ENCODE data around the gene PTPRT. TPM values are rescaled to one million over a fixed set of nuclear protein-coding genes. Genes with fewer than 3 reads are reported as not detected.

The PTPRT gene
- total and polyA plus RNA-seq, 2 of the 13 experiments (the other 11 are each of a cell fraction or from before 2014, with no cell fraction given), result under 0.01 to 0.09 TPM

- POLR2A ChIA-PET, result no interaction called here
- in situ Hi-C loops (cut with HindIII; ENCODE audit: extremely low pct_ligation_motif_present, low pct_unique_long_range_greater_than_20kb), result no loop called here
These were observed 624.3 kb downstream of the PTPRT start for GRCh38 chr20:42565235-42565995.

More at GRCh38 chr20:42565235-42565995, 624.3 kb downstream of the PTPRT start:
- Histone ChIP-seq H3K4me1 (ENCODE audit: insufficient read depth, low read length) (no peaks in the 10 kb centered on the region), H3K9ac (ENCODE audit: insufficient read depth, low read depth, low read length) (no peak overlapping the region), H3K9me3 (ENCODE audit: low read length) (peaks cover 14% of the 10 kb centered on the region), H3K4me2 (ENCODE audit: low read depth, low read length) (no peak overlapping the region), H3K27ac (ENCODE audit: extremely low read length, insufficient read depth, low read length) (no peak overlapping the region), H3K36me3 (replicated peaks in 1 of 2; ENCODE audit: control insufficient read depth in 1 of 2, insufficient read depth in 2 of 2, low read length in 2 of 2) (no peaks in the 10 kb centered on the region), H2AFZ (ENCODE audit: low read length) (no peak overlapping the region), H4K20me1 (ENCODE audit: insufficient read depth, low read length) (no peaks in the 10 kb centered on the region), H3K4me3 (replicated peaks in 1 of 3; ENCODE audit: insufficient read depth in 1 of 3, low read depth in 2 of 3, low read length in 3 of 3) (no peak overlapping the region), H3K79me2 (ENCODE audit: insufficient read depth, low read length) (no peaks in the 10 kb centered on the region), H3K27me3 (ENCODE audit: control insufficient read depth in 1 of 2, insufficient read depth in 2 of 2, low read length in 2 of 2) (no peaks in the 10 kb centered on the region)
- FAIRE-seq (no peak), DNase-seq (ENCODE audit: low spot score) (no peak), ATAC-seq (no peak)
- no peak for TF ChIP-seq REL (CRISPR knock-in tag; conservative IDR thresholded peaks at IDR 0.05)
- TF ChIP-seq ZNF44 (CRISPR knock-in tag; IDR thresholded peaks at IDR 0.05), result no peak
- TF ChIP-seq SATB2 (CRISPR knock-in tag; IDR thresholded peaks at IDR 0.05), result no peak
- TF ChIP-seq ZNF629 (CRISPR knock-in tag; conservative IDR thresholded peaks at IDR 0.05), result no peak
- TF ChIP-seq HIVEP1 (CRISPR knock-in tag; IDR thresholded peaks at IDR 0.05), result no peak
- TF ChIP-seq KLF13 (CRISPR knock-in tag; IDR thresholded peaks at IDR 0.05), result no peak
- no peak for TF ChIP-seq ZNF430 (CRISPR knock-in tag; IDR thresholded peaks at IDR 0.05)
- TF ChIP-seq NFE2L2 (IDR thresholded peaks at IDR 0.05; ENCODE audit: low read length), result no peak
- no peak for TF ChIP-seq PHF8 (CRISPR knock-in tag; IDR thresholded peaks at IDR 0.05)
- TF ChIP-seq ZNF503 (CRISPR knock-in tag; IDR thresholded peaks at IDR 0.05), result no peak
- TF ChIP-seq SRSF4 (IDR thresholded peaks at IDR 0.05; ENCODE audit: low read depth, low read length, poor library complexity, severe bottlenecking), result no peak
- TF ChIP-seq MLLT10 (CRISPR knock-in tag; IDR thresholded peaks at IDR 0.05), result no peak
- no peak for TF ChIP-seq MBNL3 (CRISPR knock-in tag; conservative IDR thresholded peaks at IDR 0.05)
- TF ChIP-seq KAT8 (CRISPR knock-in tag; IDR thresholded peaks at IDR 0.05), result no peak
- TF ChIP-seq SYNCRIP (IDR thresholded peaks at IDR 0.05; ENCODE audit: insufficient read depth, low read depth, low read length), result no peak
- TF ChIP-seq CBX1 (IDR thresholded peaks at IDR 0.05; ENCODE audit: low read depth), result no peak
- BruUV-seq (replicated peaks), result no TSS peak
- intact Hi-C loops (cut with micrococcal nuclease; ENCODE audit: unreplicated experiment), result no loop called here
- WGBS (ENCODE audit: low lambda C conversion rate), result under 1% methylated on average over 8 of the region's 9 CpGs
- CTCF ChIA-PET (ENCODE audit: low intra/inter-chr PET ratio, low total read pairs), result no interaction called here
